Mesothelial cell of epicardium (in vitro differentiated cells): Measurements from ENCODE around the gene ALPI. TPM values are rescaled to one million over a fixed set of nuclear protein-coding genes. Genes with fewer than 3 reads are reported as not detected.
A peak's percentile ranks its signal among the peaks of the same experiment; 100 is the strongest.
"Not testable (repeated sequence)": the region's sequence is repeated elsewhere in the genome, so short reads cannot be mapped to it uniquely, and the experiment has no call there.

Experiments used
- DNase-seq, 2 experiments: peaks; one replicate each; pipeline ENCODE4 v3.0.0; 2021; ENCODE audit warnings: low spot score in 2 of 2; ENCODE audit not compliant: unreplicated experiment in 2 of 2
- H3K27ac Mint-ChIP-seq: 2 replicates; pipeline ENCODE4 v1.8.0; 2021; ENCODE audit warnings: mixed read lengths
- H3K27me3 Mint-ChIP-seq: 2 replicates; pipeline ENCODE4 v1.8.0; 2021; ENCODE audit warnings: low read depth, mixed read lengths
- H3K36me3 Mint-ChIP-seq: 2 replicates; pipeline ENCODE4 v1.8.0; 2021; ENCODE audit warnings: mixed read lengths
- H3K4me1 Mint-ChIP-seq: 2 replicates; pipeline ENCODE4 v1.8.0; 2021; ENCODE audit warnings: mixed read lengths
- H3K4me3 Mint-ChIP-seq: 2 replicates; pipeline ENCODE4 v1.8.0; 2021; ENCODE audit warnings: mild to moderate bottlenecking, moderate library complexity, mixed read lengths
- H3K9me3 Mint-ChIP-seq: 2 replicates; pipeline ENCODE4 v1.8.0; 2021; ENCODE audit warnings: mixed read lengths
- total RNA-seq: library from RNA; stranded (reverse); gene quantifications from 3 replicates; pipeline ENCODE4 v1.2.1, GENCODE V29; 2021
- TF ChIP-seq, protein P1 (sequence below): fragments of 200-600 bp; sonication (generic); IDR thresholded peaks from one replicate; pipeline ENCODE4 v1.5.0; 2021; ENCODE audit warnings: antibody characterized with exemption; ENCODE audit not compliant: unreplicated experiment

The ALPI gene
- total RNA-seq, 1 donor from 2014 or later, result not detected

DNA sequence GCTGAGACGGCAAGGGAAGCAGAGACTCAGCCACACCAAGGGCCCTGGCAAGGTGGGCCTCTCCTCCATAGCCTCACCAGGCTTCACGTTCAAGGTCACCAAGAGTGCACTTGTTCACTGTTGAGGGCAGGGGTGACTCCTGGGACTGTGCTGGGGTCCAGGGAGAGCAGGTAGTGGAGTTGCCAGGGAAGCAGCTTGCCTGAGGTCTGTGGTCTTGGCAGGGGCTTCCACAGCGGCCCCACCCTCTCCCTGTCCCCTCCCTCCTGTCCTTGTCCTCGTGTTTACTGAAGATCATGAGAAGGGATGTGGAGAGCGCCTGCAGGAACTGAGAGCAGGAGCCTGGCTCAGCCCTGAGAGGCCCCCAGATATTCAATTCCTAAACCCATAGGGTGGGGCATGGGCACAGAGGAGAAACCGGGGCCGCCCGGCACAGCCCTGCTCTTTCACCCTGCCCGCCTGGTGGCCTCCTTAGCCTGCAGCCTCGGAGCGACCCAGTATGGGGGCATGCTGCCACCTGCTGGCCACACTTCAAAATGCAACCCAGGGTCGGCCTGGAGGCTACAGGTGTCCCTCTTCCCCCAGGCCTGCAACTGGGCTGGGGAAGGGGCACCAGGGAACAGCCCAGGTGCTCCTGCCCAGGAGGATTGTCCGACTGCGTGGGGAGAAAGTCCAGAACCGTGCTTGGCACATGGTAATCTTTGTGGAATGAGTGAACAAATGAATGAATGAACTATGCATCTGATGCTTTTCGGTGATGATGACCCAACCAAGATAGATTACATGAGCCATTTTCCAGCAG, 15.5 kb upstream of the ALPI start:
- not testable (repeated sequence) for H3K27me3 Mint-ChIP-seq, H3K4me1 Mint-ChIP-seq, H3K27ac Mint-ChIP-seq, H3K9me3 Mint-ChIP-seq, H3K36me3 Mint-ChIP-seq
- DNase-seq, result peak; percentile 71 to 96
- peak overlapping the region; percentile 6 for H3K4me3 Mint-ChIP-seq
- TF ChIP-seq, protein P1, sequence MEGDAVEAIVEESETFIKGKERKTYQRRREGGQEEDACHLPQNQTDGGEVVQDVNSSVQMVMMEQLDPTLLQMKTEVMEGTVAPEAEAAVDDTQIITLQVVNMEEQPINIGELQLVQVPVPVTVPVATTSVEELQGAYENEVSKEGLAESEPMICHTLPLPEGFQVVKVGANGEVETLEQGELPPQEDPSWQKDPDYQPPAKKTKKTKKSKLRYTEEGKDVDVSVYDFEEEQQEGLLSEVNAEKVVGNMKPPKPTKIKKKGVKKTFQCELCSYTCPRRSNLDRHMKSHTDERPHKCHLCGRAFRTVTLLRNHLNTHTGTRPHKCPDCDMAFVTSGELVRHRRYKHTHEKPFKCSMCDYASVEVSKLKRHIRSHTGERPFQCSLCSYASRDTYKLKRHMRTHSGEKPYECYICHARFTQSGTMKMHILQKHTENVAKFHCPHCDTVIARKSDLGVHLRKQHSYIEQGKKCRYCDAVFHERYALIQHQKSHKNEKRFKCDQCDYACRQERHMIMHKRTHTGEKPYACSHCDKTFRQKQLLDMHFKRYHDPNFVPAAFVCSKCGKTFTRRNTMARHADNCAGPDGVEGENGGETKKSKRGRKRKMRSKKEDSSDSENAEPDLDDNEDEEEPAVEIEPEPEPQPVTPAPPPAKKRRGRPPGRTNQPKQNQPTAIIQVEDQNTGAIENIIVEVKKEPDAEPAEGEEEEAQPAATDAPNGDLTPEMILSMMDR, result peak; percentile 90

- peaks cover 3% of the 10 kb centered on the region for H3K4me1 Mint-ChIP-seq
These were observed 14.8 kb upstream of the ALPI start for GRCh38 chr2:232441147-232441651.

DNA sequence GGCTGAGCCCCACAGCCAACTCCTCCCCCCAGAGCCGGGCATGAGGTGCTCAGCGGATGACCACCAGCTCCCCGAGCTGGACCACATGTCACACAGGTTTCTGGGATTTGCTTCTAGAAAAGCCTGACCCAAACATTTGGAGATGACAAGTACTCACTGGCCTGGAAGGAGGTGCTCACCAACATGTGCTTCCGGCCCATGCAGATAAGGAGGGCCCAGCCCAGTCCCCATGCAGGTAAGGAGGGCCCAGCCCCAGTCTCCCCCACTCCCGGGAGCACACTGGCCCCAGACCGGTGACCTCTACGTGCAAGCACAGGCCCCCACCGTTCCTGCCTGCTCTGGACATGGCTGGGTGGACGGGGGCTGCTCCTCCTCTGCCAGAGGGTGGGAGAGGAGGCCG, 14.0 kb upstream of the ALPI start:
- DNase-seq, H3K9me3 Mint-ChIP-seq, H3K27ac Mint-ChIP-seq, H3K4me1 Mint-ChIP-seq, H3K36me3 Mint-ChIP-seq, H3K4me3 Mint-ChIP-seq: not testable (repeated sequence)
- peaks cover 11% of the 10 kb centered on the region for H3K27me3 Mint-ChIP-seq

More at GRCh38 chr2:232441147-232441651, 14.8 kb upstream of the ALPI start:
- Mint-ChIP-seq H3K27ac (no peak overlapping the region), H3K9me3 (no peaks in the 10 kb centered on the region), H3K27me3 (peaks cover 10% of the 10 kb centered on the region), H3K36me3 (no peaks in the 10 kb centered on the region), H3K4me3 (no peak overlapping the region)
- DNase-seq, result no peak
- TF ChIP-seq, protein P1, result no peak

DNA sequence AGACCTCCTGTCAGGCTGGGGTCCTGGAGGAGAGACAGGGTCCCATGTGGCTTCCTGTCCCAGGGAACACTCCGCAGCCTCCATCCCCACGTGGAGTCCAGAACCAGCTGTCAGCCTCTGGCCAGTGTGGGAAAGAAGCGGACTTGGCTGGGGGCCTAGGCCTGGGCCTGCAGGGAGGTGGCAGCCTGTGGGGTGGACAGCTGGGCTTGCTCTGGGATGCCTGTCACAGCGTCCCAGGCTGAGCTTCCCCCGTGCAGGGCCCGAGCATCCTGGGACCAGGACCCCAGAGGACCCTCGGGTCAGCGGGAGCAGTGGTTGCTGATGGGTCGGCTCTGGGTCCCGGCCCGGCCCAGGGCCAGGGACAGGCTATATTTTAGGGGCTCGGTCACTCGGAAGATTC, 13.5 kb upstream of the ALPI start:
- not testable (repeated sequence) for H3K27ac Mint-ChIP-seq, H3K9me3 Mint-ChIP-seq, H3K4me3 Mint-ChIP-seq, H3K36me3 Mint-ChIP-seq, DNase-seq, H3K4me1 Mint-ChIP-seq
- peaks cover 12% of the 10 kb centered on the region for H3K27me3 Mint-ChIP-seq

- not testable (repeated sequence) for H3K27me3 Mint-ChIP-seq, H3K9me3 Mint-ChIP-seq, H3K4me3 Mint-ChIP-seq, H3K36me3 Mint-ChIP-seq, DNase-seq, H3K27ac Mint-ChIP-seq, H3K4me1 Mint-ChIP-seq
These were observed 12.9 kb upstream of the ALPI start for GRCh38 chr2:232443047-232443446.

DNA sequence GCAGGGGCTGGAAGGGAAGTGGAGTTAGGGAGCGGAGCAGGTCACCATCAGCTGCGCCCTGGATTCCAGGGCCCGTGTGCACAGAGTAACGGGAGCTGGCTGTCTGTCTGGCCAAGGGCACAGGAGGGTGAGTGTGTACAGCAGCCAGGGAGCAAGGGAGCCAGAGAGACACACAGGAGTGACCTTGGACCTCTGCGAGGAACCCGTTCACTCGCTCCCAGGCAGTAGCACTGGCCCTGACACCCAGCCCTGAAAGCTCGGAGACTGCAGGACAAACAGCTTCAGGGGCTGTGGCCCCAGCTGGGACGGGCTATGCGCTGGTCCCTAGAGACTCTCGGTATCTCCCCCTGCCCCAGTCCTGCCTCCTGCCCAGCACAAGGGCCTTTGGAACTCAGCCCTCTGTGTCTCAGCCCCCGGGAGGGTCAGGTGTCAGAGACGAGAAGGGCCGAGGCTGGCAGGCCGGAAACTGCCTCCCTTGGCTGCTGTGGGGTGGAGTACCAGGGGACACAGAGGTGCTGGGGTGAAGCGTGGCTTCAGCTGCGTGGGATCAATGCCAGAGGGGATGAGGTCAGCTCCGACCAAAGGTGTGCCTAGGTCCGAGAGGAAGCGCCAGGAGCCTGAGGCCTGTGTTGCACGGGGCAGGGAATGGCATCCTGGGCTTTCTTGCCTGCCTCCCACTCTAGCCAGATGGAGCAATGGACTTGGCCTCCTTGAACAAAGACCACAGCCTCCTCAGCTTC, 12.1 kb upstream of the ALPI start:
- H3K4me3 Mint-ChIP-seq, DNase-seq, H3K36me3 Mint-ChIP-seq, H3K27ac Mint-ChIP-seq, H3K27me3 Mint-ChIP-seq, H3K4me1 Mint-ChIP-seq, H3K9me3 Mint-ChIP-seq: not testable (repeated sequence)

GRCh38 chr2:232444409-232445148, 11.4 kb upstream of the ALPI start:
- Mint-ChIP-seq H3K27ac (no peak overlapping the region), H3K4me1 (peaks cover 5% of the 10 kb centered on the region), H3K27me3 (peaks cover 9% of the 10 kb centered on the region), H3K4me3 (no peak overlapping the region), H3K36me3 (no peaks in the 10 kb centered on the region), H3K9me3 (no peaks in the 10 kb centered on the region)
- no peak for DNase-seq
- TF ChIP-seq, protein P1, result no peak

DNA sequence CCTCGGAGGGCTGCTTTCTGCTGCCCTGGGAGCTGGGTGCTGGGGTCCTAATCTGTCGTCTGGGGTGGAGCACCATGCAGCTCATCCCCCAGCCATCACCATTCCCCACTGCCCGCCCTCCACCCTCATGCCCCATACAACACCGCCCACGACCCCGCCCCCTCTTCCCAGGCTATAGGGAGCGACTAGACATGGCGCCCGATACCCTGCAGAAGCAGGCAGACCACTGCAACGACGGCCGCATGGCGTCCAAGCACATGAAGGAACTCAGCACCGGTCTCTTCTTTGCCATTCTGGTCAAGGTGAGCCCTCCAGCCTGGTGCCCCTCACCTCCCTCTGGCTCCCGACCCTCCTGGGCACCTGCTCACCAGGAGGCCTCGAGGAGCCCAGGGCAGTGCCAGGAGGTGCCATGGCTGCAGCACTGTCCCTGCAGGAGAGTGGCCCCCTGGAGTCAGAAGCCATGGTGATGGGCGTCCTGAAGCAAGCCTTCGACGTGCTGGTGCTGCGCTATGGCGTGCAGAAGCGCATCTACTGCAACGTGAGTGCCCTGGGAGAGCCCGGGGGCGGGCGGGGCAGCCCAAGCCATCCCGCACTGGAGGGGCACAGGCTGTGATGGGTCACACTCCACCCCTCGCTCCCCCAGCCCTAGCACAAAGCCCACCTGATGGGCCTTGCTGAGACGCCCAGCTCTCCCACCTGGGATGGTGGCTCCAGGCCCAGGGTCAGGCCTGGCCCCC, 10.6 kb upstream of the ALPI start:
- not testable (repeated sequence) for H3K4me3 Mint-ChIP-seq, H3K27ac Mint-ChIP-seq, H3K36me3 Mint-ChIP-seq, H3K4me1 Mint-ChIP-seq, DNase-seq, H3K9me3 Mint-ChIP-seq
- H3K27me3 Mint-ChIP-seq, result peaks cover 12% of the 10 kb centered on the region
